HepG2 (cell line): ENCODE data around the gene DBNDD1. TPM values are rescaled to one million over a fixed set of nuclear protein-coding genes. Genes with fewer than 3 reads are reported as not detected.

Experiments
- CBX1 ChIP-seq: IDR thresholded peaks from one replicate; pipeline ENCODE4 v1.6.1; 2016; ENCODE audit warnings: antibody characterized with exemption, low read depth
- EEA1 ChIP-seq: sonication (generic); formaldehyde crosslinking; IDR thresholded peaks from 2 replicates; pipeline ENCODE4 v1.5.1; 2020; ENCODE audit warnings: mild to moderate bottlenecking, missing genetic modification reagents, borderline replicate concordance
- FOXP1 ChIP-seq, 2 experiments: fragments of 450-650 bp in 1 of 2; IDR thresholded peaks; 2 replicates each; pipeline ENCODE4 v1.6.1; 2017 to 2018; ENCODE audit warnings: antibody characterized with exemption in 1 of 2
- GLMP ChIP-seq: sonication (generic); formaldehyde crosslinking; IDR thresholded peaks from 2 replicates; pipeline ENCODE4 v1.9.0; 2021; ENCODE audit warnings: missing genetic modification reagents, mild to moderate bottlenecking, borderline replicate concordance
- HOXA9 ChIP-seq: sonication (generic); formaldehyde crosslinking; IDR thresholded peaks from 2 replicates; pipeline ENCODE4 v1.8.1; 2022; ENCODE audit warnings: missing genetic modification reagents, mild to moderate bottlenecking, moderate library complexity, borderline replicate concordance
- IKZF5 ChIP-seq: IDR thresholded peaks from 2 replicates; pipeline ENCODE4 v1.6.1; 2018; ENCODE audit warnings: missing genetic modification reagents, mild to moderate bottlenecking, missing compliant biosample characterization
- LCORL ChIP-seq, 2 experiments: fragments of 450-650 bp in 1 of 2; sonication (generic) in 1 of 2; formaldehyde crosslinking in 1 of 2; IDR thresholded peaks; 2 replicates each; pipeline versions ENCODE4 v1.5.0 to v1.6.1; 2017 to 2020; ENCODE audit warnings: antibody characterized with exemption in 1 of 2, missing genetic modification reagents in 1 of 2
- MAFF ChIP-seq: IDR thresholded peaks from 2 replicates; pipeline ENCODE4 v1.6.1; 2011; ENCODE audit warnings: low read depth, low read length, improper control_type of control experiment
- MAFK ChIP-seq, 2 experiments: IDR thresholded peaks in 1 of 2; conservative IDR thresholded peaks in 1 of 2; 2 replicates each; pipeline ENCODE4 v1.6.1; 2011; ENCODE audit warnings: improper control_type of control experiment in 2 of 2, low read length in 2 of 2
- NFRKB ChIP-seq: fragments of 450-650 bp; IDR thresholded peaks from 2 replicates; pipeline ENCODE4 v1.6.1; 2017
- RAD51 ChIP-seq: fragments of 450-650 bp; IDR thresholded peaks from 2 replicates; pipeline ENCODE4 v1.6.1; 2016; ENCODE audit warnings: borderline replicate concordance
- SP2 ChIP-seq: sonication (generic); formaldehyde crosslinking; IDR thresholded peaks from 2 replicates; pipeline ENCODE4 v1.5.1; 2020; ENCODE audit warnings: mild to moderate bottlenecking, missing genetic modification reagents
- TAF15 ChIP-seq: fragments of 200-400 bp; formaldehyde crosslinking; IDR thresholded peaks from one replicate; pipeline ENCODE4 v1.6.1; 2018; ENCODE audit warnings: mild to moderate bottlenecking, low read depth, low read length; ENCODE audit not compliant: poor library complexity, severe bottlenecking
- ZFX ChIP-seq: sonication (generic); formaldehyde crosslinking; IDR thresholded peaks from 2 replicates; pipeline ENCODE4 v1.4.0; 2020; ENCODE audit warnings: mild to moderate bottlenecking, low read depth, missing genetic modification reagents, moderate library complexity
- ZGPAT ChIP-seq: IDR thresholded peaks from 2 replicates; pipeline ENCODE4 v1.6.1; 2016; ENCODE audit warnings: mild to moderate bottlenecking
- ZNF670 ChIP-seq: sonication (generic); formaldehyde crosslinking; IDR thresholded peaks from 2 replicates; pipeline ENCODE4 v1.8.0; 2022; ENCODE audit warnings: mild to moderate bottlenecking, missing genetic modification reagents, borderline replicate concordance
- ZNF768 ChIP-seq: sonication (generic); formaldehyde crosslinking; IDR thresholded peaks from 2 replicates; pipeline ENCODE4 v1.4.0; 2020; ENCODE audit warnings: missing genetic modification reagents
- ZNF850 ChIP-seq: sonication (generic); formaldehyde crosslinking; conservative IDR thresholded peaks from 2 replicates; pipeline ENCODE4 v1.9.0; 2021; ENCODE audit warnings: mild to moderate bottlenecking, missing genetic modification reagents
- ZSCAN31 ChIP-seq: sonication (generic); formaldehyde crosslinking; IDR thresholded peaks from 2 replicates; pipeline ENCODE4 v1.5.0; 2020; ENCODE audit warnings: low read depth, mild to moderate bottlenecking, missing genetic modification reagents
- polyA plus RNA-seq, 8 experiments: library from polyadenylated mRNA; depleted of rRNA in 3 of 8; stranded (reverse) in 7 of 8; unstranded in 1 of 8; fragments of >200 nt; fragmentation: Illumina TruSeq in 4 of 8; extraction: Trizol in 4 of 8; gene quantifications; 2 replicates each; pipeline versions ENCODE4 v1.2.1 to v1.2.3, GENCODE V29; 2011 to 2016; ENCODE audit warnings: low read depth in 4 of 8, missing spikeins in 1 of 8, mixed read lengths in 1 of 8; ENCODE audit not compliant: insufficient read depth in 1 of 8
- total RNA-seq, 5 experiments: library from RNA; depleted of rRNA; stranded (reverse); fragments of >200 nt; fragmentation: Illumina TruSeq; extraction: Trizol; gene quantifications; 2 replicates each; pipeline ENCODE4 v1.2.3, GENCODE V29; 2016; ENCODE audit warnings: low read depth in 1 of 5
- TF ChIP-seq, protein P1 (sequence below): sonication (generic); formaldehyde crosslinking; IDR thresholded peaks from 2 replicates; pipeline ENCODE4 v1.4.0; 2020; ENCODE audit warnings: missing genetic modification reagents
- TF ChIP-seq, protein P2 (sequence below): sonication (generic); formaldehyde crosslinking; IDR thresholded peaks from 2 replicates; pipeline ENCODE4 v1.4.0; 2020; ENCODE audit warnings: missing genetic modification reagents

DBNDD1 gene
- total and polyA plus RNA-seq, 2 of the 13 experiments (the other 11 are each of a cell fraction or from before 2014, with no cell fraction given): 17.0 to 40.4 TPM

DNA sequence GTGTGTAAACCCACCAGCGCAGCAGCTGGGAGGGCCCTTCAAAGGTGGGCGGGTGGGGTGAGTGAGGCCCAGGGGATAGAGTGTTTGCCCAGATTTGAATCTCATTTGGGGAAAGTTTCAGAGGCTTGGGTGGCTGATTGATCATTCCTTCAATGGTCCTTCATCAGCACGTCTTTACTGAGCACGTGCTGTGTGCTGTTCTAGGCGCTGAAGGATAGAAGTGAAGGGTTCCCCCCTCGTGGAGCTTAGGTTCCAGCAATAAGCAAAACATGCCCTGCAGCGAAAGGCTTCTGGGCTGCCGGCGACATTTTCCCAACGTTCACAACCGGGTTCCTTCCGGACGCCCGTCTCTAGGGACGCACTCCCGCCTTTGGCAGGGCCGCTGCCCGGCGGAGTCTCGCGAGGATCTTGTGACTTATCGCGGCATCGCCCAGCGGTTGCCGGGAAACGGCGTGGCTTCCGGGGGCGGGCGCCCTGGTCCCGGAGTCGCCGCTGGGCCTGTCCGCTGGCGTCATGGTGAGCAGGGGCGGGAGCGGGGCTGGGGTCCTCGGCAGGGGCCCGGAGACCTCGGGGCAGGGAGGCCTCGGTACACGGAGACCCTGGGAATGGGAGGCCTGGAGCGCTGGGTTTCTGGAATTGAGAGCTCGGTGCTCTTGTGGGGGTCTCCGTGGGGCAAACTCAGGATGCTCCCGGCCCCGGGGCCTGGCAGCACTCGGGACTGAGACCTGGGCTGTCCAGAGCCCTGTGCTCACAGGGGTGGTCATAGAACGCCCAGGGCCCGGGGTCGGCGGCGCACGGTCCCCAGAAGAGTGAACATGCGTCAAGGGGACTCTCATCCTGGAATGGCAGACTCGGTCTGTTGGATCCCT is 3.2 kb upstream of the DBNDD1 start (continued):
- no peak for TF ChIP-seq GLMP (CRISPR knock-in tag)
- no peak for TF ChIP-seq FOXP1 (IDR thresholded peaks at IDR 0.05)
- no peak for TF ChIP-seq FOXP1 (CRISPR knock-in tag; IDR thresholded peaks at IDR 0.05)
- peak; percentile 91 for TF ChIP-seq ZFX (CRISPR knock-in tag)
- no peak for TF ChIP-seq NFRKB
- peak; percentile 71 for TF ChIP-seq CBX1
- no peak for TF ChIP-seq HOXA9 (CRISPR knock-in tag)
- no peak for TF ChIP-seq LCORL (IDR thresholded peaks at IDR 0.05)
- 0 out of 2 replicates have a peak, but pooled peaks have one; percentile 56 for TF ChIP-seq LCORL (CRISPR knock-in tag; IDR thresholded peaks at IDR 0.05)
- TF ChIP-seq ZSCAN31: peak; percentile 56; the same call in 1 of the 2 replicates
- TF ChIP-seq TAF15: peak; percentile 90
- peak; percentile 20; the same call in 1 of the 2 replicates for TF ChIP-seq ZNF768 (CRISPR knock-in tag)
- TF ChIP-seq EEA1 (CRISPR knock-in tag): peak; percentile 83; the same call in 1 of the 2 replicates
- TF ChIP-seq ZGPAT (CRISPR knock-in tag): peak; percentile 87
- TF ChIP-seq SP2 (CRISPR knock-in tag): 0 out of 2 replicates have a peak, but pooled peaks have one; percentile 63
- TF ChIP-seq, protein P1, sequence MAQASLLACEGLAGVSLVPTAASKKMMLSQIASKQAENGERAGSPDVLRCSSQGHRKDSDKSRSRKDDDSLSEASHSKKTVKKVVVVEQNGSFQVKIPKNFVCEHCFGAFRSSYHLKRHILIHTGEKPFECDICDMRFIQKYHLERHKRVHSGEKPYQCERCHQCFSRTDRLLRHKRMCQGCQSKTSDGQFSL (CRISPR knock-in tag): no peak
- TF ChIP-seq, protein P2, sequence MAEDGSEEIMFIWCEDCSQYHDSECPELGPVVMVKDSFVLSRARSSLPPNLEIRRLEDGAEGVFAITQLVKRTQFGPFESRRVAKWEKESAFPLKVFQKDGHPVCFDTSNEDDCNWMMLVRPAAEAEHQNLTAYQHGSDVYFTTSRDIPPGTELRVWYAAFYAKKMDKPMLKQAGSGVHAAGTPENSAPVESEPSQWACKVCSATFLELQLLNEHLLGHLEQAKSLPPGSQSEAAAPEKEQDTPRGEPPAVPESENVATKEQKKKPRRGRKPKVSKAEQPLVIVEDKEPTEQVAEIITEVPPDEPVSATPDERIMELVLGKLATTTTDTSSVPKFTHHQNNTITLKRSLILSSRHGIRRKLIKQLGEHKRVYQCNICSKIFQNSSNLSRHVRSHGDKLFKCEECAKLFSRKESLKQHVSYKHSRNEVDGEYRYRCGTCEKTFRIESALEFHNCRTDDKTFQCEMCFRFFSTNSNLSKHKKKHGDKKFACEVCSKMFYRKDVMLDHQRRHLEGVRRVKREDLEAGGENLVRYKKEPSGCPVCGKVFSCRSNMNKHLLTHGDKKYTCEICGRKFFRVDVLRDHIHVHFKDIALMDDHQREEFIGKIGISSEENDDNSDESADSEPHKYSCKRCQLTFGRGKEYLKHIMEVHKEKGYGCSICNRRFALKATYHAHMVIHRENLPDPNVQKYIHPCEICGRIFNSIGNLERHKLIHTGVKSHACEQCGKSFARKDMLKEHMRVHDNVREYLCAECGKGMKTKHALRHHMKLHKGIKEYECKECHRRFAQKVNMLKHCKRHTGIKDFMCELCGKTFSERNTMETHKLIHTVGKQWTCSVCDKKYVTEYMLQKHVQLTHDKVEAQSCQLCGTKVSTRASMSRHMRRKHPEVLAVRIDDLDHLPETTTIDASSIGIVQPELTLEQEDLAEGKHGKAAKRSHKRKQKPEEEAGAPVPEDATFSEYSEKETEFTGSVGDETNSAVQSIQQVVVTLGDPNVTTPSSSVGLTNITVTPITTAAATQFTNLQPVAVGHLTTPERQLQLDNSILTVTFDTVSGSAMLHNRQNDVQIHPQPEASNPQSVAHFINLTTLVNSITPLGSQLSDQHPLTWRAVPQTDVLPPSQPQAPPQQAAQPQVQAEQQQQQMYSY (CRISPR knock-in tag): 0 out of 2 replicates have a peak, but pooled peaks have one; percentile 28
- TF ChIP-seq ZNF670 (CRISPR knock-in tag): no peak
- peak; percentile 90 for TF ChIP-seq IKZF5
- TF ChIP-seq ZNF850 (CRISPR knock-in tag): no peak
- no peak for TF ChIP-seq MAFF
- no peak for TF ChIP-seq MAFK (conservative IDR thresholded peaks at IDR 0.05 in 1 of 2, IDR thresholded peaks at IDR 0.05 in 1 of 2; ENCODE audit: low read length in 2 of 2)
- no peak for TF ChIP-seq RAD51
